HG02798 (cell line): ENCODE measurements around the gene TMC6.
"Not testable (repeated sequence)": the region's sequence is repeated elsewhere in the genome, so short reads cannot be mapped to it uniquely, and the experiment has no call there.

Experiments
- ATAC-seq: cut with Tn5 transposase; IDR thresholded peaks from one replicate; pipeline ENCODE4 v1.9.1; 2021; ENCODE audit warnings: mild to moderate bottlenecking; ENCODE audit not compliant: unreplicated experiment, poor library complexity

The TMC6 gene

GRCh38 chr17:78128551-78129350, at the start of gene TMC6:
Gene TMC6, minus strand, starts transcription at chr17:78128755. Its CDS starts 1,923 bp downstream, at chr17:78126832.
- peak; percentile 31 for ATAC-seq

GRCh38 chr17:78176548-78177025, 48.0 kb upstream of the TMC6 start:
- ATAC-seq = peak; percentile 49

GRCh38 chr17:78175643-78175981, 47.1 kb upstream of the TMC6 start:
- no peak for ATAC-seq

- no peak for ATAC-seq
Observed at GRCh38 chr17:78174870-78175642, 46.5 kb upstream of the TMC6 start.

- no peak for ATAC-seq
Observed at GRCh38 chr17:78174346-78174869, 45.9 kb upstream of the TMC6 start.

GRCh38 chr17:78173097-78173715, 44.7 kb upstream of the TMC6 start:
- ATAC-seq = peak; percentile 32

- ATAC-seq = no peak
Observed at GRCh38 chr17:78172249-78173051, 43.9 kb upstream of the TMC6 start.

GRCh38 chr17:78171591-78172248, 43.2 kb upstream of the TMC6 start:
- not testable (repeated sequence) for ATAC-seq

- ATAC-seq = no peak
Observed at GRCh38 chr17:78170692-78171590, 42.4 kb upstream of the TMC6 start.

- peak; percentile 23 for ATAC-seq
Observed at GRCh38 chr17:78168903-78169793, 40.6 kb upstream of the TMC6 start.

- peak; percentile 60 for ATAC-seq
Observed at GRCh38 chr17:78168242-78168902, 39.8 kb upstream of the TMC6 start, which contains the start of gene SYNGR2. Gene SYNGR2, plus strand, starts transcription at chr17:78168581. Its CDS starts 36 bp downstream, at chr17:78168617.

- ATAC-seq = no peak
Observed at GRCh38 chr17:78166416-78166815, 37.9 kb upstream of the TMC6 start.

- no peak for ATAC-seq
Observed at GRCh38 chr17:78164748-78165607, 36.4 kb upstream of the TMC6 start.

- ATAC-seq = no peak
Observed at GRCh38 chr17:78163881-78164747, 35.6 kb upstream of the TMC6 start.

GRCh38 chr17:78159575-78160158, 31.1 kb upstream of the TMC6 start:
- ATAC-seq = peak; percentile 38
